Measurements from ENCODE around the gene TMEM150C.

The TMEM150C gene

GRCh38 chr4:82521283-82521682 is 40.5 kb downstream of the TMEM150C start:
- Mint-ChIP-seq H3K9me3 (no peaks in the 10 kb centered on the region), H3K27ac (peak overlapping the region in 2 of 3 experiments; percentile 40 to 79), H3K4me1 (peaks cover 10% of the 10 kb centered on the region), H3K27me3 (ENCODE audit: low read depth) (peaks cover 4% of the 10 kb centered on the region), H3K36me3 (ENCODE audit: low read depth) (no peaks in the 10 kb centered on the region), H3K4me3 (no peak overlapping the region)
- no peak for TF ChIP-seq CTCF (IDR thresholded peaks at IDR 0.05; ENCODE audit: unreplicated experiment in 3 of 3)

- Mint-ChIP-seq H3K36me3 (ENCODE audit: low read depth) (no peaks in the 10 kb centered on the region), H3K9me3 (no peaks in the 10 kb centered on the region), H3K4me3 (no peak overlapping the region), H3K27me3 (ENCODE audit: low read depth) (peaks cover 4% of the 10 kb centered on the region), H3K27ac (no peak overlapping the region), H3K4me1 (peaks cover 12% of the 10 kb centered on the region)
- TF ChIP-seq CTCF (IDR thresholded peaks at IDR 0.05; ENCODE audit: unreplicated experiment in 3 of 3) = no peak
These were observed 42.0 kb downstream of the TMEM150C start for GRCh38 chr4:82519776-82520175.

- TF ChIP-seq CTCF (IDR thresholded peaks at IDR 0.05; ENCODE audit: unreplicated experiment in 3 of 3) = no peak
- H3K4me3 Mint-ChIP-seq = no peak overlapping the region
- peak overlapping the region in 2 of 3 experiments; percentile 24 to 45 for H3K27ac Mint-ChIP-seq
- H3K4me1 Mint-ChIP-seq = peaks cover 8% of the 10 kb centered on the region
- H3K36me3 Mint-ChIP-seq (ENCODE audit: low read depth) = no peaks in the 10 kb centered on the region
- no peaks in the 10 kb centered on the region for H3K9me3 Mint-ChIP-seq
- peaks cover 4% of the 10 kb centered on the region for H3K27me3 Mint-ChIP-seq (ENCODE audit: low read depth)
These were observed 42.7 kb downstream of the TMEM150C start for GRCh38 chr4:82519072-82519471.

GRCh38 chr4:82517043-82517442 is 44.7 kb downstream of the TMEM150C start:
- TF ChIP-seq CTCF (IDR thresholded peaks at IDR 0.05; ENCODE audit: unreplicated experiment in 3 of 3) = no peak
- H3K36me3 Mint-ChIP-seq (ENCODE audit: low read depth) = no peaks in the 10 kb centered on the region
- no peak overlapping the region for H3K4me3 Mint-ChIP-seq
- H3K9me3 Mint-ChIP-seq = no peaks in the 10 kb centered on the region
- H3K27ac Mint-ChIP-seq = no peak overlapping the region
- peaks cover 8% of the 10 kb centered on the region for H3K4me1 Mint-ChIP-seq
- H3K27me3 Mint-ChIP-seq (ENCODE audit: low read depth) = peaks cover 7% of the 10 kb centered on the region

- H3K27ac Mint-ChIP-seq = peak overlapping the region; percentile 10 to 67 (median 60)
- H3K27me3 Mint-ChIP-seq (ENCODE audit: low read depth) = peaks cover 3% of the 10 kb centered on the region
- TF ChIP-seq CTCF (IDR thresholded peaks at IDR 0.05; ENCODE audit: unreplicated experiment in 3 of 3) = no peak
- no peak overlapping the region for H3K4me3 Mint-ChIP-seq
- H3K9me3 Mint-ChIP-seq = no peaks in the 10 kb centered on the region
- peaks cover 8% of the 10 kb centered on the region for H3K4me1 Mint-ChIP-seq
- H3K36me3 Mint-ChIP-seq (ENCODE audit: low read depth) = no peaks in the 10 kb centered on the region
These were observed 46.1 kb downstream of the TMEM150C start for GRCh38 chr4:82515705-82516104.

GRCh38 chr4:82513382-82513781 is 48.4 kb downstream of the TMEM150C start:
- Mint-ChIP-seq H3K9me3 (no peaks in the 10 kb centered on the region), H3K27me3 (ENCODE audit: low read depth) (peaks cover 3% of the 10 kb centered on the region), H3K4me1 (peaks cover 14% of the 10 kb centered on the region), H3K4me3 (no peak overlapping the region), H3K36me3 (ENCODE audit: low read depth) (no peaks in the 10 kb centered on the region), H3K27ac (no peak overlapping the region)
- TF ChIP-seq CTCF (IDR thresholded peaks at IDR 0.05; ENCODE audit: unreplicated experiment in 3 of 3) = no peak
